WTC11 (cell line): ENCODE results near the gene TPCN2.

Experiments used
- ATF1 ChIP-seq: sonication (generic); formaldehyde crosslinking; IDR thresholded peaks from 2 replicates; pipeline ENCODE4 v1.8.1; 2023; ENCODE audit warnings: mild to moderate bottlenecking, moderate library complexity, missing genetic modification reagents
- CBFB ChIP-seq: sonication (generic); formaldehyde crosslinking; IDR thresholded peaks from 2 replicates; pipeline ENCODE4 v1.8.1; 2022; ENCODE audit warnings: mild to moderate bottlenecking, low read depth, missing genetic modification reagents
- ETV6 ChIP-seq: sonication (generic); formaldehyde crosslinking; IDR thresholded peaks from 2 replicates; pipeline ENCODE4 v1.8.1; 2022; ENCODE audit warnings: mild to moderate bottlenecking, missing genetic modification reagents
- FOXJ3 ChIP-seq: sonication (generic); formaldehyde crosslinking; IDR thresholded peaks from 2 replicates; pipeline ENCODE4 v1.9.0; 2021; ENCODE audit warnings: missing genetic modification reagents, mild to moderate bottlenecking, borderline replicate concordance
- FOXP1 ChIP-seq: sonication (generic); formaldehyde crosslinking; IDR thresholded peaks from 2 replicates; pipeline ENCODE4 v1.8.0; 2022; ENCODE audit warnings: missing genetic modification reagents, mild to moderate bottlenecking, moderate library complexity, borderline replicate concordance
- NR3C1 ChIP-seq: sonication (generic); formaldehyde crosslinking; conservative IDR thresholded peaks from 2 replicates; pipeline ENCODE4 v1.8.1; 2023; ENCODE audit warnings: low read depth, mild to moderate bottlenecking, missing genetic modification reagents
- TEAD4 ChIP-seq: sonication (generic); formaldehyde crosslinking; IDR thresholded peaks from 2 replicates; pipeline ENCODE4 v1.8.0; 2022; ENCODE audit warnings: mild to moderate bottlenecking, missing genetic modification reagents
- ZBTB21 ChIP-seq: sonication (generic); formaldehyde crosslinking; IDR thresholded peaks from 2 replicates; pipeline ENCODE4 v1.8.1; 2023; ENCODE audit warnings: mild to moderate bottlenecking, missing genetic modification reagents, borderline replicate concordance
- TF ChIP-seq, protein P1 (sequence below): fragments of 200-600 bp; IDR thresholded peaks from 2 replicates; pipeline ENCODE4 v1.8.0; 2022; ENCODE audit warnings: antibody characterized with exemption
- TF ChIP-seq, protein P2 (sequence below): sonication (generic); formaldehyde crosslinking; IDR thresholded peaks from 2 replicates; pipeline ENCODE4 v1.8.1; 2022; ENCODE audit warnings: low read depth, mild to moderate bottlenecking, moderate library complexity, missing genetic modification reagents, borderline replicate concordance
- TF ChIP-seq, protein P3 (sequence below): sonication (generic); formaldehyde crosslinking; IDR thresholded peaks from 2 replicates; pipeline ENCODE4 v1.8.1; 2023; ENCODE audit warnings: mild to moderate bottlenecking, missing genetic modification reagents, borderline replicate concordance
- TF ChIP-seq, protein P4 (sequence below): sonication (generic); formaldehyde crosslinking; IDR thresholded peaks from 2 replicates; pipeline ENCODE4 v1.8.1; 2023; ENCODE audit warnings: mild to moderate bottlenecking, missing genetic modification reagents, moderate library complexity
- TF ChIP-seq, protein P5 (sequence below): sonication (generic); formaldehyde crosslinking; IDR thresholded peaks from 2 replicates; pipeline ENCODE4 v1.8.1; 2023; ENCODE audit warnings: mild to moderate bottlenecking, moderate library complexity, missing genetic modification reagents
- TF ChIP-seq, protein P6 (sequence below): sonication (generic); formaldehyde crosslinking; IDR thresholded peaks from 2 replicates; pipeline ENCODE4 v1.8.0; 2022; ENCODE audit warnings: mild to moderate bottlenecking, missing genetic modification reagents

DNA sequence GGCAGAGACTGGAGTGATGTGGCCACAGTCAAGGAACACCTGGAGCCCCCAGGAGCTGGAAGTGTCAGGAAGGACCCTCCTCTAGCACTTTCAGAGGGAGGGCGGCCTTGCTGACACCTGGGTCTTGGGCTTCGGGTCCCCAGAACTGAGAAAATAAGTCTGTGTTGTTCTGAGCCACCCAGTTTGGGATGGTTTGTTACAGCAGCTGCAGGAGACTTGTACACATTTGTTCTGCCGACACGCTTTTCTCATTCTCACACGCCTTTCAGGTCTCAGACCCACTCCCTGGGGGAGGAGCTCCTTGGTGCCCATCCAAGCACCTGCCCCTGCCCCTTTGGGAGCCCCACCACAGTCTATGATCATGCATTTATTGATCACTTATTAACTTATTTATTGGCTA, 59.8 kb downstream of the TPCN2 start:
- TF ChIP-seq NR3C1 (CRISPR knock-in tag): no peak
- TF ChIP-seq, protein P1, sequence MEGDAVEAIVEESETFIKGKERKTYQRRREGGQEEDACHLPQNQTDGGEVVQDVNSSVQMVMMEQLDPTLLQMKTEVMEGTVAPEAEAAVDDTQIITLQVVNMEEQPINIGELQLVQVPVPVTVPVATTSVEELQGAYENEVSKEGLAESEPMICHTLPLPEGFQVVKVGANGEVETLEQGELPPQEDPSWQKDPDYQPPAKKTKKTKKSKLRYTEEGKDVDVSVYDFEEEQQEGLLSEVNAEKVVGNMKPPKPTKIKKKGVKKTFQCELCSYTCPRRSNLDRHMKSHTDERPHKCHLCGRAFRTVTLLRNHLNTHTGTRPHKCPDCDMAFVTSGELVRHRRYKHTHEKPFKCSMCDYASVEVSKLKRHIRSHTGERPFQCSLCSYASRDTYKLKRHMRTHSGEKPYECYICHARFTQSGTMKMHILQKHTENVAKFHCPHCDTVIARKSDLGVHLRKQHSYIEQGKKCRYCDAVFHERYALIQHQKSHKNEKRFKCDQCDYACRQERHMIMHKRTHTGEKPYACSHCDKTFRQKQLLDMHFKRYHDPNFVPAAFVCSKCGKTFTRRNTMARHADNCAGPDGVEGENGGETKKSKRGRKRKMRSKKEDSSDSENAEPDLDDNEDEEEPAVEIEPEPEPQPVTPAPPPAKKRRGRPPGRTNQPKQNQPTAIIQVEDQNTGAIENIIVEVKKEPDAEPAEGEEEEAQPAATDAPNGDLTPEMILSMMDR: no peak
- TF ChIP-seq, protein P2, sequence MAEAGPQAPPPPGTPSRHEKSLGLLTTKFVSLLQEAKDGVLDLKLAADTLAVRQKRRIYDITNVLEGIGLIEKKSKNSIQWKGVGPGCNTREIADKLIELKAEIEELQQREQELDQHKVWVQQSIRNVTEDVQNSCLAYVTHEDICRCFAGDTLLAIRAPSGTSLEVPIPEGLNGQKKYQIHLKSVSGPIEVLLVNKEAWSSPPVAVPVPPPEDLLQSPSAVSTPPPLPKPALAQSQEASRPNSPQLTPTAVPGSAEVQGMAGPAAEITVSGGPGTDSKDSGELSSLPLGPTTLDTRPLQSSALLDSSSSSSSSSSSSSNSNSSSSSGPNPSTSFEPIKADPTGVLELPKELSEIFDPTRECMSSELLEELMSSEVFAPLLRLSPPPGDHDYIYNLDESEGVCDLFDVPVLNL (CRISPR knock-in tag): no peak
- no peak for TF ChIP-seq CBFB (CRISPR knock-in tag)
- no peak for TF ChIP-seq ZBTB21 (CRISPR knock-in tag)
- no peak for TF ChIP-seq ATF1 (CRISPR knock-in tag)
- TF ChIP-seq TEAD4: no peak
- no peak for TF ChIP-seq ETV6 (CRISPR knock-in tag)
- TF ChIP-seq, protein P3, sequence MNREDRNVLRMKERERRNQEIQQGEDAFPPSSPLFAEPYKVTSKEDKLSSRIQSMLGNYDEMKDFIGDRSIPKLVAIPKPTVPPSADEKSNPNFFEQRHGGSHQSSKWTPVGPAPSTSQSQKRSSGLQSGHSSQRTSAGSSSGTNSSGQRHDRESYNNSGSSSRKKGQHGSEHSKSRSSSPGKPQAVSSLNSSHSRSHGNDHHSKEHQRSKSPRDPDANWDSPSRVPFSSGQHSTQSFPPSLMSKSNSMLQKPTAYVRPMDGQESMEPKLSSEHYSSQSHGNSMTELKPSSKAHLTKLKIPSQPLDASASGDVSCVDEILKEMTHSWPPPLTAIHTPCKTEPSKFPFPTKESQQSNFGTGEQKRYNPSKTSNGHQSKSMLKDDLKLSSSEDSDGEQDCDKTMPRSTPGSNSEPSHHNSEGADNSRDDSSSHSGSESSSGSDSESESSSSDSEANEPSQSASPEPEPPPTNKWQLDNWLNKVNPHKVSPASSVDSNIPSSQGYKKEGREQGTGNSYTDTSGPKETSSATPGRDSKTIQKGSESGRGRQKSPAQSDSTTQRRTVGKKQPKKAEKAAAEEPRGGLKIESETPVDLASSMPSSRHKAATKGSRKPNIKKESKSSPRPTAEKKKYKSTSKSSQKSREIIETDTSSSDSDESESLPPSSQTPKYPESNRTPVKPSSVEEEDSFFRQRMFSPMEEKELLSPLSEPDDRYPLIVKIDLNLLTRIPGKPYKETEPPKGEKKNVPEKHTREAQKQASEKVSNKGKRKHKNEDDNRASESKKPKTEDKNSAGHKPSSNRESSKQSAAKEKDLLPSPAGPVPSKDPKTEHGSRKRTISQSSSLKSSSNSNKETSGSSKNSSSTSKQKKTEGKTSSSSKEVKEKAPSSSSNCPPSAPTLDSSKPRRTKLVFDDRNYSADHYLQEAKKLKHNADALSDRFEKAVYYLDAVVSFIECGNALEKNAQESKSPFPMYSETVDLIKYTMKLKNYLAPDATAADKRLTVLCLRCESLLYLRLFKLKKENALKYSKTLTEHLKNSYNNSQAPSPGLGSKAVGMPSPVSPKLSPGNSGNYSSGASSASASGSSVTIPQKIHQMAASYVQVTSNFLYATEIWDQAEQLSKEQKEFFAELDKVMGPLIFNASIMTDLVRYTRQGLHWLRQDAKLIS: no peak
- no peak for TF ChIP-seq FOXP1 (CRISPR knock-in tag)
- TF ChIP-seq, protein P4, sequence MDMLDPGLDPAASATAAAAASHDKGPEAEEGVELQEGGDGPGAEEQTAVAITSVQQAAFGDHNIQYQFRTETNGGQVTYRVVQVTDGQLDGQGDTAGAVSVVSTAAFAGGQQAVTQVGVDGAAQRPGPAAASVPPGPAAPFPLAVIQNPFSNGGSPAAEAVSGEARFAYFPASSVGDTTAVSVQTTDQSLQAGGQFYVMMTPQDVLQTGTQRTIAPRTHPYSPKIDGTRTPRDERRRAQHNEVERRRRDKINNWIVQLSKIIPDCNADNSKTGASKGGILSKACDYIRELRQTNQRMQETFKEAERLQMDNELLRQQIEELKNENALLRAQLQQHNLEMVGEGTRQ (CRISPR knock-in tag): no peak
- TF ChIP-seq, protein P5, sequence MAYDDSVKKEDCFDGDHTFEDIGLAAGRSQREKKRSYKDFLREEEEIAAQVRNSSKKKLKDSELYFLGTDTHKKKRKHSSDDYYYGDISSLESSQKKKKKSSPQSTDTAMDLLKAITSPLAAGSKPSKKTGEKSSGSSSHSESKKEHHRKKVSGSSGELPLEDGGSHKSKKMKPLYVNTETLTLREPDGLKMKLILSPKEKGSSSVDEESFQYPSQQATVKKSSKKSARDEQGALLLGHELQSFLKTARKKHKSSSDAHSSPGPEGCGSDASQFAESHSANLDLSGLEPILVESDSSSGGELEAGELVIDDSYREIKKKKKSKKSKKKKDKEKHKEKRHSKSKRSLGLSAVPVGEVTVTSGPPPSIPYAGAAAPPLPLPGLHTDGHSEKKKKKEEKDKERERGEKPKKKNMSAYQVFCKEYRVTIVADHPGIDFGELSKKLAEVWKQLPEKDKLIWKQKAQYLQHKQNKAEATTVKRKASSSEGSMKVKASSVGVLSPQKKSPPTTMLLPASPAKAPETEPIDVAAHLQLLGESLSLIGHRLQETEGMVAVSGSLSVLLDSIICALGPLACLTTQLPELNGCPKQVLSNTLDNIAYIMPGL (CRISPR knock-in tag): no peak
- no peak for TF ChIP-seq FOXJ3 (CRISPR knock-in tag)
- TF ChIP-seq, protein P6, sequence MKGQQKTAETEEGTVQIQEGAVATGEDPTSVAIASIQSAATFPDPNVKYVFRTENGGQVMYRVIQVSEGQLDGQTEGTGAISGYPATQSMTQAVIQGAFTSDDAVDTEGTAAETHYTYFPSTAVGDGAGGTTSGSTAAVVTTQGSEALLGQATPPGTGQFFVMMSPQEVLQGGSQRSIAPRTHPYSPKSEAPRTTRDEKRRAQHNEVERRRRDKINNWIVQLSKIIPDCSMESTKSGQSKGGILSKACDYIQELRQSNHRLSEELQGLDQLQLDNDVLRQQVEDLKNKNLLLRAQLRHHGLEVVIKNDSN: no peak
